NCI-H524 (cell line): ENCODE data around the gene TSPAN17.

Source experiments
- DNase-seq, 2 experiments: peaks; one replicate each; lab custom pipeline; 2025; lab: John Stamatoyannopoulos, UW

The TSPAN17 gene

GRCh38 chr5:176647030-176647842 lies at the start of gene TSPAN17:
TSPAN17 (plus strand) TSS chr5:176647484; CDS start chr5:176647616, 132 bp downstream.
- peak; percentile 91 to 98 for DNase-seq

- peak; percentile 67 to 90 for DNase-seq
Measured at GRCh38 chr5:176599749-176600430, 47.4 kb upstream of the TSPAN17 start.

GRCh38 chr5:176601901-176602482 lies 45.3 kb upstream of the TSPAN17 start:
- DNase-seq, result peak; percentile 36 to 82

- DNase-seq, result peak in 1 of 2 experiments; percentile 34
Measured at GRCh38 chr5:176603091-176603490, 44.2 kb upstream of the TSPAN17 start.

GRCh38 chr5:176606032-176606431 lies 41.3 kb upstream of the TSPAN17 start:
- DNase-seq, result no peak

GRCh38 chr5:176606875-176607274 lies 40.4 kb upstream of the TSPAN17 start:
- no peak for DNase-seq

GRCh38 chr5:176608142-176608705 lies 39.1 kb upstream of the TSPAN17 start:
- no peak for DNase-seq

GRCh38 chr5:176608937-176609723 lies 38.2 kb upstream of the TSPAN17 start:
- peak in 1 of 2 experiments; percentile 29 for DNase-seq

GRCh38 chr5:176609724-176610434 lies 37.4 kb upstream of the TSPAN17 start, which contains the start of gene GPRIN1:
GPRIN1 (minus strand) TSS chr5:176610156; CDS start chr5:176599834, 10,322 bp downstream.
- peak in 1 of 2 experiments; percentile 64 for DNase-seq

- no peak for DNase-seq
Measured at GRCh38 chr5:176610435-176610773, 36.9 kb upstream of the TSPAN17 start.

GRCh38 chr5:176611435-176611834 lies 35.8 kb upstream of the TSPAN17 start:
- DNase-seq, result no peak

GRCh38 chr5:176612008-176612407 lies 35.3 kb upstream of the TSPAN17 start:
- no peak for DNase-seq

GRCh38 chr5:176612855-176613254 lies 34.4 kb upstream of the TSPAN17 start:
- no peak for DNase-seq

- no peak for DNase-seq
Measured at GRCh38 chr5:176614805-176615478, 32.3 kb upstream of the TSPAN17 start.

- DNase-seq, result no peak
Measured at GRCh38 chr5:176616511-176616910, 30.8 kb upstream of the TSPAN17 start.

GRCh38 chr5:176618783-176619182 lies 28.5 kb upstream of the TSPAN17 start:
- DNase-seq, result no peak

GRCh38 chr5:176619203-176619568 lies 28.1 kb upstream of the TSPAN17 start:
- peak; percentile 55 to 76 for DNase-seq

- peak in 1 of 2 experiments; percentile 32 for DNase-seq
Measured at GRCh38 chr5:176619569-176620332, 27.5 kb upstream of the TSPAN17 start.

GRCh38 chr5:176620333-176620981 lies 26.8 kb upstream of the TSPAN17 start:
- no peak for DNase-seq
